HEK293 (cell line): ENCODE measurements around the gene PLA2G4A.

Experiments
- YY1 ChIP-seq: fragments of 450-650 bp; formaldehyde crosslinking; IDR thresholded peaks from 2 replicates; pipeline ENCODE4 v1.5.1; 2018; ENCODE audit warnings: missing biosample characterization, missing genetic modification characterization
- ZNF121 ChIP-seq: fragments of 450-650 bp; formaldehyde crosslinking; IDR thresholded peaks from 2 replicates; pipeline ENCODE4 v1.5.1; 2016; ENCODE audit warnings: missing biosample characterization, missing genetic modification characterization
- ZNF350 ChIP-seq: fragments of 450-650 bp; formaldehyde crosslinking; IDR thresholded peaks from 2 replicates; pipeline ENCODE4 v1.5.0; 2017; ENCODE audit warnings: missing biosample characterization, mild to moderate bottlenecking, missing genetic modification characterization
- ZNF670 ChIP-seq: fragments of 450-650 bp; formaldehyde crosslinking; IDR thresholded peaks from 2 replicates; pipeline ENCODE4 v1.5.1; 2016; ENCODE audit warnings: missing biosample characterization, missing genetic modification characterization, low read depth
- TF ChIP-seq, protein P1 (sequence below): fragments of 450-650 bp; formaldehyde crosslinking; IDR thresholded peaks from 2 replicates; pipeline ENCODE4 v1.5.1; 2016; ENCODE audit warnings: missing biosample characterization, missing genetic modification characterization

DNA sequence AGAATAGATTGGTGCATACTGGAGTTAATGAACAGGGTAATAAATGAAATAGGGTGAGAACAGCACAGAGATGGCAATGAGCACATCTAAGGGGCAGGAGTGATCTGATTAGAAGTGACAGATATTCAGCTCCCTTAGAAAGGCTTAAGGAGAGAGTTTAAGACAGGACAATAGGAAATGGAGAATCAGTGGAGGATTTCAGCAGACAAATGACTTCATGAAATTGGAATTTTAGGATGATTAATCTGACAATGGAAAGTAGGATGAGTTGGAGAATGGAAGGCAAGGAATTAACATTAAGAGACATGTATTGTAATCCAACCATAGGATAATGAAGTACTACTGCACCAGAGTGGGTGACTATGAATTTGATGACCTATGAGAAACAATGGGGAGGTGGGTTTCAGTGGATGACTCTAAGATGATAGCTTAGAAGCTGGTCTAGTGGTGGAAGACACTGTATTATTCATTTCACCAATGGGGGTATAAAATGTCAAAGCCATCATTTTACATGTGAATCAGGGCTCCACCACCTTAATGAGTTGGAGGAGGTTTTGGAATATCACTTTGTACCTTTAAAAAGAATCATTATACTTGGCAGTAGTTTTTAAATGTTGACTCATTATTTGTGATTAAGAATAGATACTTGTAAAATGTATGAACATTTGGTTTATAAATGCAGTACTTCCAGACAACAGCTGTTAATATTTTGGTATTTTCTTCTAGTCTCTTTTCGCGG, 139.1 kb downstream of the PLA2G4A start:
- TF ChIP-seq, protein P1, sequence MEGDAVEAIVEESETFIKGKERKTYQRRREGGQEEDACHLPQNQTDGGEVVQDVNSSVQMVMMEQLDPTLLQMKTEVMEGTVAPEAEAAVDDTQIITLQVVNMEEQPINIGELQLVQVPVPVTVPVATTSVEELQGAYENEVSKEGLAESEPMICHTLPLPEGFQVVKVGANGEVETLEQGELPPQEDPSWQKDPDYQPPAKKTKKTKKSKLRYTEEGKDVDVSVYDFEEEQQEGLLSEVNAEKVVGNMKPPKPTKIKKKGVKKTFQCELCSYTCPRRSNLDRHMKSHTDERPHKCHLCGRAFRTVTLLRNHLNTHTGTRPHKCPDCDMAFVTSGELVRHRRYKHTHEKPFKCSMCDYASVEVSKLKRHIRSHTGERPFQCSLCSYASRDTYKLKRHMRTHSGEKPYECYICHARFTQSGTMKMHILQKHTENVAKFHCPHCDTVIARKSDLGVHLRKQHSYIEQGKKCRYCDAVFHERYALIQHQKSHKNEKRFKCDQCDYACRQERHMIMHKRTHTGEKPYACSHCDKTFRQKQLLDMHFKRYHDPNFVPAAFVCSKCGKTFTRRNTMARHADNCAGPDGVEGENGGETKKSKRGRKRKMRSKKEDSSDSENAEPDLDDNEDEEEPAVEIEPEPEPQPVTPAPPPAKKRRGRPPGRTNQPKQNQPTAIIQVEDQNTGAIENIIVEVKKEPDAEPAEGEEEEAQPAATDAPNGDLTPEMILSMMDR = no peak
- TF ChIP-seq YY1 (tag by site-specific recombination) = no peak
- no peak for TF ChIP-seq ZNF350 (tag by site-specific recombination)
- TF ChIP-seq ZNF670 = no peak
- TF ChIP-seq ZNF121 = no peak
